HG02885 (cell line): ENCODE data around the gene HASPIN.

Experiments
- ATAC-seq: cut with Tn5 transposase; IDR thresholded peaks from one replicate; pipeline ENCODE4 v1.9.1; 2021; ENCODE audit warnings: mild to moderate bottlenecking; ENCODE audit not compliant: unreplicated experiment, poor library complexity

The HASPIN gene

GRCh38 chr17:3761036-3761917 lies 37.6 kb downstream of the HASPIN start:
- no peak for ATAC-seq

- no peak for ATAC-seq
Measured at GRCh38 chr17:3761918-3762380, 38.2 kb downstream of the HASPIN start.

GRCh38 chr17:3762922-3763776 lies 39.4 kb downstream of the HASPIN start:
- peak; percentile 59 for ATAC-seq

GRCh38 chr17:3763777-3764170 lies 40.1 kb downstream of the HASPIN start:
- no peak for ATAC-seq

- ATAC-seq: no peak
Measured at GRCh38 chr17:3765981-3766380, 42.3 kb downstream of the HASPIN start.

GRCh38 chr17:3766779-3767178 lies 43.1 kb downstream of the HASPIN start:
- no peak for ATAC-seq

- ATAC-seq: no peak
Measured at GRCh38 chr17:3768341-3768740, 44.6 kb downstream of the HASPIN start.

GRCh38 chr17:3768769-3769168 lies 45.1 kb downstream of the HASPIN start:
- no peak for ATAC-seq

GRCh38 chr17:3770466-3770865 lies 46.8 kb downstream of the HASPIN start:
- ATAC-seq: no peak

GRCh38 chr17:3771140-3771539 lies 47.4 kb downstream of the HASPIN start:
- no peak for ATAC-seq

GRCh38 chr17:3772764-3773163 lies 49.1 kb downstream of the HASPIN start:
- no peak for ATAC-seq

- ATAC-seq: no peak
Measured at GRCh38 chr17:3773511-3773910, 49.8 kb downstream of the HASPIN start.

GRCh38 chr17:3773966-3774365 lies 50.3 kb downstream of the HASPIN start:
- no peak for ATAC-seq
